ENCODE measurements around the gene FAM78A.

Gene FAM78A

DNA sequence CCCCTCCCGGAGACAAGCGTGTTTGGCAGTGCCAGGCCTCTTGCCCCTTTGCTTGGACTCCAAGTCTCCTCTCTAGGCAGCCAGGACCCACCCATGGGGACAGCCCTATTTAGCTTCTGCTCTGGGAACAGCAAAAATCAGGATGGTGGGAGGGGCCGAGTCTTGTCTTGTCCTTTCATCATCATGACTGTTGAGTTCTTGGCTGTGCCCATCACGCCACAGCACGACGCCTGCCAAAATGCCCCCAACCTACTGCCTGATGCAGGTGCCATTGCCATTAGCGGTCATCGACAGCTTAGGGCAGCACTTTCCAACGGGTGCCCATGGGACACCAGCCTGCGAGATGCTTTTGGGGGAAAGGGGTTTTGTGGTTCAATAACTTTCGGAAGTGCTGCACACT is 32.1 kb upstream of the FAM78A start:
- Histone ChIP-seq H3K9ac (ENCODE audit: low read length) (no peak overlapping the region), H3K79me2 (ENCODE audit: low read length) (no peaks in the 10 kb centered on the region), H3K4me2 (ENCODE audit: low read length) (no peak overlapping the region), H3K4me1 (ENCODE audit: low read length) (no peaks in the 10 kb centered on the region), H3K27me3 (ENCODE audit: low read depth, low read length) (peaks cover 6% of the 10 kb centered on the region), H4K20me1 (ENCODE audit: insufficient read depth, low read length) (no peaks in the 10 kb centered on the region), H3K9me3 (ENCODE audit: insufficient read depth, low read length) (no peaks in the 10 kb centered on the region), H3K4me3 (ENCODE audit: low read length) (no peak overlapping the region), H3K27ac (ENCODE audit: low read length) (no peak overlapping the region), H3K36me3 (replicated peaks; ENCODE audit: low read depth, low read length) (no peaks in the 10 kb centered on the region), H2AFZ (ENCODE audit: low read depth, low read length) (no peak overlapping the region)
- TF ChIP-seq EZH2phosphoT487 (IDR thresholded peaks at IDR 0.05; ENCODE audit: low read depth): no peak
- TF ChIP-seq, protein P1, sequence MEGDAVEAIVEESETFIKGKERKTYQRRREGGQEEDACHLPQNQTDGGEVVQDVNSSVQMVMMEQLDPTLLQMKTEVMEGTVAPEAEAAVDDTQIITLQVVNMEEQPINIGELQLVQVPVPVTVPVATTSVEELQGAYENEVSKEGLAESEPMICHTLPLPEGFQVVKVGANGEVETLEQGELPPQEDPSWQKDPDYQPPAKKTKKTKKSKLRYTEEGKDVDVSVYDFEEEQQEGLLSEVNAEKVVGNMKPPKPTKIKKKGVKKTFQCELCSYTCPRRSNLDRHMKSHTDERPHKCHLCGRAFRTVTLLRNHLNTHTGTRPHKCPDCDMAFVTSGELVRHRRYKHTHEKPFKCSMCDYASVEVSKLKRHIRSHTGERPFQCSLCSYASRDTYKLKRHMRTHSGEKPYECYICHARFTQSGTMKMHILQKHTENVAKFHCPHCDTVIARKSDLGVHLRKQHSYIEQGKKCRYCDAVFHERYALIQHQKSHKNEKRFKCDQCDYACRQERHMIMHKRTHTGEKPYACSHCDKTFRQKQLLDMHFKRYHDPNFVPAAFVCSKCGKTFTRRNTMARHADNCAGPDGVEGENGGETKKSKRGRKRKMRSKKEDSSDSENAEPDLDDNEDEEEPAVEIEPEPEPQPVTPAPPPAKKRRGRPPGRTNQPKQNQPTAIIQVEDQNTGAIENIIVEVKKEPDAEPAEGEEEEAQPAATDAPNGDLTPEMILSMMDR (IDR thresholded peaks at IDR 0.05; ENCODE audit: low read depth, low read length): no peak

DNA sequence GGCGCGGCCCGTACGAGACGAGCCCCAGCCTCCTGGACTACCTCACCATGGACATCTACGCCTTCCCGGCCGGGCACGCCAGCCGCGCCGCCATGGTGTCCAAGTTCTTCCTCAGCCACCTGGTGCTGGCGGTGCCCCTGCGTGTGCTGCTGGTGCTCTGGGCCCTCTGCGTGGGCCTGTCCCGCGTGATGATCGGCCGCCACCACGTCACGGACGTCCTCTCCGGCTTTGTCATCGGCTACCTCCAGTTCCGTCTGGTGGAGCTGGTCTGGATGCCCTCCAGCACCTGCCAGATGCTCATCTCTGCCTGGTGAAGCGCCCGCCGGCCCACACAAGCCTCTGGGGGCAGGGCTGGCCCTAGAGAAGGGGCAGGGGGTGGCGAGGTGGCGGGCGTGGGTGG is 31.7 kb upstream of the FAM78A start:
- Histone ChIP-seq H3K9me3 (ENCODE audit: insufficient read depth, low read length) (no peaks in the 10 kb centered on the region), H3K79me2 (ENCODE audit: low read length) (no peaks in the 10 kb centered on the region), H3K36me3 (replicated peaks; ENCODE audit: low read depth, low read length) (no peaks in the 10 kb centered on the region), H3K4me3 (ENCODE audit: low read length) (no peak overlapping the region), H4K20me1 (ENCODE audit: insufficient read depth, low read length) (no peaks in the 10 kb centered on the region), H3K27me3 (ENCODE audit: low read depth, low read length) (peaks cover 6% of the 10 kb centered on the region), H3K27ac (ENCODE audit: low read length) (no peak overlapping the region), H3K4me1 (ENCODE audit: low read length) (no peaks in the 10 kb centered on the region), H3K4me2 (ENCODE audit: low read length) (no peak overlapping the region), H2AFZ (ENCODE audit: low read depth, low read length) (no peak overlapping the region), H3K9ac (ENCODE audit: low read length) (no peak overlapping the region)
- no peak for TF ChIP-seq EZH2phosphoT487 (IDR thresholded peaks at IDR 0.05; ENCODE audit: low read depth)
- TF ChIP-seq, protein P1 (IDR thresholded peaks at IDR 0.05; ENCODE audit: low read depth, low read length): no peak

GRCh38 chr9:131306397-131307004 is 30.2 kb upstream of the FAM78A start:
- Histone ChIP-seq H3K27ac (ENCODE audit: low read length) (no peak overlapping the region), H3K36me3 (replicated peaks; ENCODE audit: low read depth, low read length) (no peaks in the 10 kb centered on the region), H3K9me3 (ENCODE audit: insufficient read depth, low read length) (no peaks in the 10 kb centered on the region), H4K20me1 (ENCODE audit: insufficient read depth, low read length) (no peaks in the 10 kb centered on the region), H3K4me1 (ENCODE audit: low read length) (no peaks in the 10 kb centered on the region), H3K9ac (ENCODE audit: low read length) (no peak overlapping the region), H2AFZ (ENCODE audit: low read depth, low read length) (no peak overlapping the region), H3K79me2 (ENCODE audit: low read length) (no peaks in the 10 kb centered on the region), H3K4me2 (ENCODE audit: low read length) (no peak overlapping the region), H3K27me3 (ENCODE audit: low read depth, low read length) (peaks cover 6% of the 10 kb centered on the region), H3K4me3 (ENCODE audit: low read length) (no peak overlapping the region)
- TF ChIP-seq EZH2phosphoT487 (IDR thresholded peaks at IDR 0.05; ENCODE audit: low read depth): no peak
- TF ChIP-seq, protein P1 (IDR thresholded peaks at IDR 0.05; ENCODE audit: low read depth, low read length): no peak

DNA sequence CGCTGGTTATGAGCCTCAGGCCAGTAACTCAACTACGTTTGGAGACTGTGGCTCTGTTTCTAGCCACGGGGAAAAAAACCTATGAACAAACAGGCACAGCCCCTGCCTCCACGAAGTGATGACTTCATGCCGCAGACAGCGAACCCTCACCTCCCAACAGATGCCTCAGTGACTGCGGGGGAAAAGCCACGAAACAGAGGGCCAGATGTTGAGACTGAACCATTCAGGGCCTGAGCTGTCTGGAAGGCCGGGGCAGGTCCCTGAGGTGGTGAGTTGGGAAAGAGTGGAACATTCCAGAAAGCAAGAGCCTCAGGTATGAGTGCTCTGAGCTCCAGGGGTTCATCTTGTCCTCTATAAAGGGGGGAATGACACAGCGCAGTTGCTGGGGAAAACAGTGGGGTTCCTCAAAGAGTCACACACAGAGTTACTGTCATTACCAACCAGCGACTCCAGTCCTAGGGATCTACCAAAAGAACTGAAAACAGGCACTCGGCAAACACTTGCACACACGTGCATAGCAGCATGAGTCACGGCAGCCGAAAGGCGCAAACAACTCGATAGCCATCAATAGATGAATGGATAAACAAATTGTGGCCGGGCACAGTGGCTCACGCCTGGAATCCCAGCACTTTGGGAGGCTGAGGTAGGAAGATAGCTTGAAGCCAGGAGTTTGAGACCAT is 28.5 kb upstream of the FAM78A start:
- Histone ChIP-seq H3K9me3 (ENCODE audit: insufficient read depth, low read length) (no peaks in the 10 kb centered on the region), H3K79me2 (ENCODE audit: low read length) (no peaks in the 10 kb centered on the region), H3K27ac (ENCODE audit: low read length) (no peak overlapping the region), H2AFZ (ENCODE audit: low read depth, low read length) (no peak overlapping the region), H3K4me2 (ENCODE audit: low read length) (no peak overlapping the region), H3K4me3 (ENCODE audit: low read length) (no peak overlapping the region), H3K4me1 (ENCODE audit: low read length) (no peaks in the 10 kb centered on the region), H4K20me1 (ENCODE audit: insufficient read depth, low read length) (no peaks in the 10 kb centered on the region), H3K9ac (ENCODE audit: low read length) (no peak overlapping the region), H3K36me3 (replicated peaks; ENCODE audit: low read depth, low read length) (no peaks in the 10 kb centered on the region), H3K27me3 (ENCODE audit: low read depth, low read length) (no peaks in the 10 kb centered on the region)
- no peak for TF ChIP-seq EZH2phosphoT487 (IDR thresholded peaks at IDR 0.05; ENCODE audit: low read depth)
- TF ChIP-seq, protein P1 (IDR thresholded peaks at IDR 0.05; ENCODE audit: low read depth, low read length): no peak

Data from OCI-LY3 (cell line).